Uterus (tissue), 4 donors: ENCODE measurements around the gene TMEM95. TPM values are rescaled to one million over a fixed set of nuclear protein-coding genes. Genes with fewer than 3 reads are reported as not detected.
"Not testable (repeated sequence)": the region's sequence is repeated elsewhere in the genome, so short reads cannot be mapped to it uniquely, and the experiment has no call there.

Experiments used
- DNase-seq, 2 donors: peaks; one replicate each; pipeline ENCODE4 v3.0.0-alpha.2; 2019 to 2020
- H3K27ac ChIP-seq, 2 donors: fragments of 200-600 bp; sonication (generic); 1 replicate in 1 of 2; 2 replicates in 1 of 2; pipeline ENCODE4 v1.5.1; 2016 to 2018
- H3K27me3 ChIP-seq, 2 donors: fragments of 200-600 bp; sonication (generic); one replicate each; pipeline ENCODE4 v1.5.1; 2018 to 2019; ENCODE audit warnings: control low read depth in 1 of 2
- H3K36me3 ChIP-seq, 2 donors: fragments of 200-600 bp; sonication (generic); one replicate each; pipeline ENCODE4 v1.5.1; 2019; ENCODE audit warnings: control low read depth in 1 of 2
- H3K4me1 ChIP-seq, 2 donors: fragments of 200-600 bp; sonication (generic); one replicate each; pipeline ENCODE4 v1.5.1; 2018 to 2019; ENCODE audit warnings: control low read depth in 1 of 2
- H3K4me3 ChIP-seq, 2 donors: fragments of 200-600 bp; sonication (generic); 1 replicate in 1 of 2; 2 replicates in 1 of 2; pipeline ENCODE4 v1.5.1; 2018 to 2019; ENCODE audit warnings: mild to moderate bottlenecking in 1 of 2
- H3K9me3 ChIP-seq, 2 donors: fragments of 200-600 bp; sonication (generic); one replicate each; pipeline ENCODE4 v1.5.1; 2019; ENCODE audit warnings: control low read depth in 1 of 2
- POLR2A ChIP-seq, 2 donors: fragments of 450-650 bp; IDR thresholded peaks; one replicate each; pipeline ENCODE4 v1.6.1; 2016; ENCODE audit warnings: antibody characterized with exemption in 2 of 2, mild to moderate bottlenecking in 1 of 2, moderate library complexity in 1 of 2
- intact Hi-C: fragments of 100-400 bp; cut with DNase I; formaldehyde crosslinking; loops from one replicate; pipeline ENCODE4 v1.15.1; 2023; ENCODE audit warnings: low total_unique reads
- total RNA-seq, 4 donors: library from RNA; depleted of rRNA in 3 of 4; stranded (reverse); fragments of >200 nt in 3 of 4; gene quantifications; one replicate each; pipeline versions ENCODE4 v1.1.0 to v1.2.4, GENCODE V29; 2014 to 2023
- TF ChIP-seq, protein P1 (sequence below), 4 experiments: fragments of 200-600 bp in 2 of 4; fragments of 450-650 bp in 2 of 4; sonication (generic) in 2 of 4; IDR thresholded peaks; one replicate each; pipeline ENCODE4 v1.5.1; 2016 to 2019; ENCODE audit warnings: antibody characterized with exemption in 4 of 4, mild to moderate bottlenecking in 2 of 4, moderate library complexity in 1 of 4
- donor health status: DM: yes; HTN: yes; CAD: no.

Gene TMEM95
- total RNA-seq, 4 donors from 2014 or later: not detected

DNA sequence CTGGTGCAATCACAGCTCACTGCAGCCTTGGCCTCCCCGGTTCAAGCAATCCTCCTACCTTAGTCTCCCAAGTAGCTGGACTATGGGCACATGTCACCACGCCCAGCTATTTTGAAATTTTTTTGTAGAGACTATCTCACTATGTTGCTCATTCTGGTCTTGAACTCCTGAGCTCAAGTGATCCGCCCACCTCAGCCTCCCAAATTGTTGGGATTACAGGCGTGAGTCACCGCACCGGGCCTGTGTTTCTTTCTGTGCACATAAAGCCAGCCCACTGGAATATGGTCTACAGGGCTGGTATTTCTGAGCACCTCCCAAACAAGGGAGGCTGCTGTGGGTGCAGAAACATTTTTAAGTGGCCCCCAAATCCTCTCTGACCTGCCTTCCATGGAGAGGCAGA is 8.4 kb downstream of the TMEM95 start:
- Histone ChIP-seq H3K9me3 (no peaks in the 10 kb centered on the region), H3K36me3 (no peaks in the 10 kb centered on the region), H3K27ac (no peak overlapping the region), H3K4me1 (no peaks in the 10 kb centered on the region), H3K27me3 (no peaks in the 10 kb centered on the region), H3K4me3 (no peak overlapping the region)
- no peak for DNase-seq
- no peak for TF ChIP-seq POLR2A (IDR thresholded peaks at IDR 0.05)
- TF ChIP-seq, protein P1, sequence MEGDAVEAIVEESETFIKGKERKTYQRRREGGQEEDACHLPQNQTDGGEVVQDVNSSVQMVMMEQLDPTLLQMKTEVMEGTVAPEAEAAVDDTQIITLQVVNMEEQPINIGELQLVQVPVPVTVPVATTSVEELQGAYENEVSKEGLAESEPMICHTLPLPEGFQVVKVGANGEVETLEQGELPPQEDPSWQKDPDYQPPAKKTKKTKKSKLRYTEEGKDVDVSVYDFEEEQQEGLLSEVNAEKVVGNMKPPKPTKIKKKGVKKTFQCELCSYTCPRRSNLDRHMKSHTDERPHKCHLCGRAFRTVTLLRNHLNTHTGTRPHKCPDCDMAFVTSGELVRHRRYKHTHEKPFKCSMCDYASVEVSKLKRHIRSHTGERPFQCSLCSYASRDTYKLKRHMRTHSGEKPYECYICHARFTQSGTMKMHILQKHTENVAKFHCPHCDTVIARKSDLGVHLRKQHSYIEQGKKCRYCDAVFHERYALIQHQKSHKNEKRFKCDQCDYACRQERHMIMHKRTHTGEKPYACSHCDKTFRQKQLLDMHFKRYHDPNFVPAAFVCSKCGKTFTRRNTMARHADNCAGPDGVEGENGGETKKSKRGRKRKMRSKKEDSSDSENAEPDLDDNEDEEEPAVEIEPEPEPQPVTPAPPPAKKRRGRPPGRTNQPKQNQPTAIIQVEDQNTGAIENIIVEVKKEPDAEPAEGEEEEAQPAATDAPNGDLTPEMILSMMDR (IDR thresholded peaks at IDR 0.05): no peak
- intact Hi-C loops: no loop called here

- H3K27ac ChIP-seq, H3K9me3 ChIP-seq, H3K27me3 ChIP-seq, DNase-seq, intact Hi-C loops, H3K4me1 ChIP-seq, H3K4me3 ChIP-seq, H3K36me3 ChIP-seq: not testable (repeated sequence)
Observed at GRCh38 chr17:7365963-7366362, 11.0 kb downstream of the TMEM95 start.

DNA sequence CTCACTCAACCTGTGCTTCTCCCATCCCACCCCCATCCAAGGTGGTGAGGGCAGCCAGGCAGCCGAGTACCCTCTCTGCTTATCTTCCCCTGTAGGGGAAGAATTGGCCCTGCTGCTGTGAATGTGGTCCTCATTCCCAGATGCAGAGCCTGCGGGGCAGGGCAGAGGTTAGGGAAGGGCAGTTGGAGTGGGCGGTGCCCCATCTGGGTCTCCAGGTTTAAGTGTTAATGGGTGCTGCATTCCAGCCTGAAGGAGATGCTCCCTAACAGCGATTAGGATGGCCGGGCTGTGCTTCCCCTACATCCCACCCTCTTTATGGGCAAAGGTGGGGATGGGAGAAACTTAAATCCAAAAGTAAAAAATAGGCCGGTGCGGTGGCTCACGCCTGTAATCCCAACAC is 12.1 kb downstream of the TMEM95 start:
- H3K27me3 ChIP-seq: no peaks in the 10 kb centered on the region
- DNase-seq: no peak
- intact Hi-C loops: no loop called here
- H3K36me3 ChIP-seq: no peaks in the 10 kb centered on the region
- TF ChIP-seq POLR2A (IDR thresholded peaks at IDR 0.05): no peak
- TF ChIP-seq, protein P1 (IDR thresholded peaks at IDR 0.05): no peak
- no peak overlapping the region for H3K27ac ChIP-seq
- no peak overlapping the region for H3K4me3 ChIP-seq
- no peaks in the 10 kb centered on the region for H3K9me3 ChIP-seq
- H3K4me1 ChIP-seq: no peaks in the 10 kb centered on the region

GRCh38 chr17:7367918-7368598 is 13.1 kb downstream of the TMEM95 start:
- Histone ChIP-seq H3K36me3 (no peaks in the 10 kb centered on the region), H3K4me3 (no peak overlapping the region), H3K27ac (no peak overlapping the region), H3K27me3 (no peaks in the 10 kb centered on the region), H3K9me3 (no peaks in the 10 kb centered on the region), H3K4me1 (no peaks in the 10 kb centered on the region)
- TF ChIP-seq POLR2A (IDR thresholded peaks at IDR 0.05): no peak
- TF ChIP-seq, protein P1 (IDR thresholded peaks at IDR 0.05): no peak
- DNase-seq: no peak
- intact Hi-C loops: no loop called here

GRCh38 chr17:7368599-7368994 is 13.6 kb downstream of the TMEM95 start:
- H3K9me3 ChIP-seq, intact Hi-C loops, H3K4me3 ChIP-seq, H3K27me3 ChIP-seq, H3K27ac ChIP-seq, DNase-seq, H3K4me1 ChIP-seq, H3K36me3 ChIP-seq: not testable (repeated sequence)

- intact Hi-C loops: no loop called here
- Histone ChIP-seq H3K36me3 (no peaks in the 10 kb centered on the region), H3K27me3 (no peaks in the 10 kb centered on the region), H3K4me1 (no peaks in the 10 kb centered on the region), H3K4me3 (no peak overlapping the region), H3K9me3 (no peaks in the 10 kb centered on the region), H3K27ac (no peak overlapping the region)
- TF ChIP-seq, protein P1 (IDR thresholded peaks at IDR 0.05): no peak
- no peak for TF ChIP-seq POLR2A (IDR thresholded peaks at IDR 0.05)
- DNase-seq: no peak
Observed at GRCh38 chr17:7369825-7370224, 14.9 kb downstream of the TMEM95 start.
